Muscle layer of duodenum (tissue), 2 donors: Measurements from ENCODE around the gene CCDC191.

ENCODE experiments used
- H3K27ac ChIP-seq: one replicate; pipeline ENCODE4 v1.7.0; 2013; ENCODE audit warnings: mild to moderate bottlenecking, low read length
- H3K27me3 ChIP-seq: one replicate; pipeline ENCODE4 v1.7.0; 2013; ENCODE audit warnings: low read depth, mild to moderate bottlenecking, control low read depth, low read length
- H3K36me3 ChIP-seq, 2 donors: one replicate each; pipeline ENCODE4 v1.7.0; 2013; ENCODE audit warnings: low read length in 2 of 2, control low read depth in 1 of 2, mild to moderate bottlenecking in 1 of 2; ENCODE audit not compliant: insufficient read depth in 2 of 2, control insufficient read depth in 1 of 2
- H3K4me1 ChIP-seq, 2 donors: one replicate each; pipeline ENCODE4 v1.7.0; 2013; ENCODE audit warnings: low read length in 2 of 2, mild to moderate bottlenecking in 2 of 2, control low read depth in 1 of 2, moderate library complexity in 1 of 2; ENCODE audit not compliant: insufficient read depth in 2 of 2, control insufficient read depth in 1 of 2
- H3K4me3 ChIP-seq, 2 donors: one replicate each; pipeline ENCODE4 v1.7.0; 2013; ENCODE audit warnings: low read length in 2 of 2, low read depth in 1 of 2, mild to moderate bottlenecking in 1 of 2
- H3K9me3 ChIP-seq, 2 donors: one replicate each; pipeline ENCODE4 v1.7.0; 2013; ENCODE audit warnings: low read length in 2 of 2, control low read depth in 1 of 2, mild to moderate bottlenecking in 1 of 2; ENCODE audit not compliant: control insufficient read depth in 1 of 2
- donor health status: healthy.

CCDC191 gene

GRCh38 chr3:113954091-113954685 is 102.1 kb downstream of the CCDC191 start:
- no peak overlapping the region for H3K4me3 ChIP-seq
- no peak overlapping the region for H3K27ac ChIP-seq

DNA sequence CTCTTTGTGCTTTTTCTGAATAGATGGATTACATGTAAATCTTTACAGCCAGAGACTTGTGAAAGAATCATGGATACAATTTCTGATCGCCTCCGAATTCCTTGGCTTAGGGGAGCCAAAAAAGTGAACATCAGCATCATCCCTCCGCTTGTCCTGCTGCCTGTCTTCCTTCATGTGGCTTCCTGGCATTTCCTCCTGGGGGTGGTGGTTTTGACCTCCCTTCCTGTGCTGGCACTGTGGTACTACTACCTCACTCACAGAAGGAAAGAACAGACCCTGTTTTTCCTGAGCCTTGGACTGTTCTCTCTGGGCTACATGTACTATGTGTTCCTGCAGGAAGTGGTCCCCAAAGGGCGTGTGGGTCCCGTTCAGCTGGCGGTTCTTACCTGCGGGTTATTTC is 102.6 kb downstream of the CCDC191 start:
- H3K27me3 ChIP-seq: no peaks in the 10 kb centered on the region
- no peak overlapping the region for H3K4me3 ChIP-seq
- no peak overlapping the region for H3K27ac ChIP-seq
- H3K9me3 ChIP-seq: no peaks in the 10 kb centered on the region
- H3K36me3 ChIP-seq: no peaks in the 10 kb centered on the region
- H3K4me1 ChIP-seq: peaks cover 0 to 2% of the 10 kb centered on the region in 2 donors

More at GRCh38 chr3:113954091-113954685, 102.1 kb downstream of the CCDC191 start:
- no peaks in the 10 kb centered on the region for H3K4me1 ChIP-seq
- no peaks in the 10 kb centered on the region for H3K9me3 ChIP-seq
- no peaks in the 10 kb centered on the region for H3K27me3 ChIP-seq
- no peaks in the 10 kb centered on the region for H3K36me3 ChIP-seq

- Histone ChIP-seq H3K4me3 (no peak overlapping the region), H3K9me3 (no peaks in the 10 kb centered on the region), H3K4me1 (peaks cover 0 to 8% of the 10 kb centered on the region in 2 donors), H3K27me3 (no peaks in the 10 kb centered on the region), H3K36me3 (no peaks in the 10 kb centered on the region), H3K27ac (no peak overlapping the region)
Observed at GRCh38 chr3:113952921-113953320, 103.4 kb downstream of the CCDC191 start.

GRCh38 chr3:113948015-113948917 is 108.1 kb downstream of the CCDC191 start:
- Histone ChIP-seq H3K27me3 (no peaks in the 10 kb centered on the region), H3K9me3 (no peaks in the 10 kb centered on the region), H3K36me3 (no peaks in the 10 kb centered on the region), H3K4me3 (peak overlapping the region; percentile 65 to 89), H3K4me1 (peaks cover 0 to 8% of the 10 kb centered on the region in 2 donors), H3K27ac (peak overlapping the region; percentile 14)

GRCh38 chr3:113947372-113948014 is 108.8 kb downstream of the CCDC191 start, which contains the start of gene ZDHHC23:
ZDHHC23 (plus strand) TSS chr3:113948013; CDS start chr3:113948803, 790 bp downstream.
- Histone ChIP-seq H3K9me3 (no peaks in the 10 kb centered on the region), H3K27me3 (no peaks in the 10 kb centered on the region), H3K4me1 (peaks cover 0 to 8% of the 10 kb centered on the region in 2 donors), H3K27ac (peak within 1 kb of the TSS; percentile 14), H3K36me3 (no peaks in the 10 kb centered on the region), H3K4me3 (peak within 1 kb of the TSS; percentile 72 to 89)

DNA sequence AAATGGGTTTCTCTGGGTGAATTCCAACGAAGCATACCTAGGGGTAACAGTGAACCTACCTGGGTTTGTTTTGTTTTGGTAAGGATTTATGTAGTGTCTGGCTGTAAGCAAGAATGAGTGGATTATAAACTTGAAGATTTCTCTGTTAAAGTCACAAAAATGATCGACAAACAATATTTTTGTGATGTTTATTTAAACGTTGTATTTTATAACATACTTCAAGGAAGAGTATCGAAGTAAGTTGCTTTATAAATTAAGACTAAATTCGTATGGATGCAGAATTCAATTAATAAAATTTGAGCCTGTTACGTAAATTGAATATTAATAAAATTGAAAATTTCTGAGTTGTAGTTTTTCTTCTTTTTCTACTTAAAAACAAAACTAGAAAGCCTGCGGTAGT is 109.5 kb downstream of the CCDC191 start:
- no peaks in the 10 kb centered on the region for H3K27me3 ChIP-seq
- no peaks in the 10 kb centered on the region for H3K9me3 ChIP-seq
- no peaks in the 10 kb centered on the region for H3K36me3 ChIP-seq
- H3K4me3 ChIP-seq: peak overlapping the region; percentile 64 to 72
- no peak overlapping the region for H3K27ac ChIP-seq
- H3K4me1 ChIP-seq: peaks cover 0 to 8% of the 10 kb centered on the region in 2 donors

- Histone ChIP-seq H3K36me3 (no peaks in the 10 kb centered on the region), H3K4me1 (no peaks in the 10 kb centered on the region), H3K9me3 (peaks cover 0 to 19% of the 10 kb centered on the region in 2 donors), H3K4me3 (no peak overlapping the region), H3K27me3 (no peaks in the 10 kb centered on the region), H3K27ac (no peak overlapping the region)
Observed at GRCh38 chr3:113927556-113927955, 128.8 kb downstream of the CCDC191 start.

DNA sequence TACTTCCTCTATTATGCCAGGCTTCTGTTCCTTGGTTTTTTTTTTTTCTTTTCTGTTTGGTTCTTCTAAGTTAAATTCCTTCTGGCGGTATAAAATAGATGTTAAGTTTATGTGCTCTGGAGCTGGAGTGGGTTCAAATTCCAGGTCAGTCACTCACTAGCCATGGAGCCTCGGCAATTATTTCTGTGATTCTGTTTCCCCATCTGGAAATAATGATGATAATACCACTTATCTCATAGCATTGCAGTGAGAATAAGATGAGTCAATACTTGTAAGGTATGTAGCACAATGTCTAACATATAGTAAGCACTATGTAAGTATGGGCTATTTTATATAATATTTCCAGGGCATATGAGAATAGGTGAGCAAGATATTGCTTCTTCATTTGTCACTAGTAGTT is 141.7 kb downstream of the CCDC191 start:
- Histone ChIP-seq H3K27me3 (no peaks in the 10 kb centered on the region), H3K4me1 (no peaks in the 10 kb centered on the region), H3K36me3 (no peaks in the 10 kb centered on the region), H3K9me3 (no peaks in the 10 kb centered on the region), H3K4me3 (no peak overlapping the region), H3K27ac (no peak overlapping the region)
